DND-41 (cell line): ENCODE measurements around the gene OR2W3.

Experiments
- ATAC-seq: fragments of 200-7000 bp; cut with Tn5 transposase; 3 replicates; pipeline ENCODE4 v1.9.1; 2021; ENCODE audit warnings: low read depth; ENCODE audit not compliant: insufficient read depth
- DNase-seq: peaks from one replicate; pipeline ENCODE4 v3.0.0-alpha.2; 2020
- H2AFZ ChIP-seq: 2 replicates; pipeline ENCODE4 v1.6.0; 2012; ENCODE audit warnings: low read depth, low read length
- H3K27ac ChIP-seq: 2 replicates; pipeline ENCODE4 v1.5.1; 2012; ENCODE audit warnings: low read length, inconsistent platforms
- H3K27me3 ChIP-seq: fragments of 200-600 bp; sonication (generic); 2 replicates; pipeline ENCODE4 v1.6.0; 2012; ENCODE audit warnings: low read length, mild to moderate bottlenecking, inconsistent platforms; ENCODE audit not compliant: insufficient read depth, poor library complexity
- H3K36me3 ChIP-seq: 2 replicates; pipeline ENCODE4 v1.5.1; 2012; ENCODE audit warnings: low read length, inconsistent platforms; ENCODE audit not compliant: insufficient read depth
- H3K4me1 ChIP-seq: 2 replicates; pipeline ENCODE4 v1.5.1; 2012; ENCODE audit warnings: mild to moderate bottlenecking, low read length; ENCODE audit not compliant: insufficient read depth
- H3K4me2 ChIP-seq: 2 replicates; pipeline ENCODE4 v1.6.0; 2012; ENCODE audit warnings: mild to moderate bottlenecking, moderate library complexity, low read length, inconsistent platforms; ENCODE audit not compliant: insufficient read depth
- H3K4me3 ChIP-seq, 2 experiments: fragments of 200-600 bp in 1 of 2; shearing (Covaris generic) in 1 of 2; 2 replicates each; pipeline ENCODE4 v1.5.1; 2012 to 2016; ENCODE audit warnings: inconsistent platforms in 2 of 2, low read length in 2 of 2, mild to moderate bottlenecking in 2 of 2, low read depth in 1 of 2, moderate library complexity in 1 of 2
- H3K79me2 ChIP-seq: 2 replicates; pipeline ENCODE4 v1.6.0; 2012; ENCODE audit warnings: low read length, inconsistent platforms; ENCODE audit not compliant: insufficient read depth
- H3K9ac ChIP-seq: 2 replicates; pipeline ENCODE4 v1.6.0; 2012; ENCODE audit warnings: low read depth, mild to moderate bottlenecking, inconsistent platforms, low read length, moderate library complexity
- H3K9me3 ChIP-seq: 2 replicates; pipeline ENCODE4 v1.5.1; 2012; ENCODE audit warnings: low read length, moderate library complexity, mild to moderate bottlenecking, inconsistent platforms; ENCODE audit not compliant: insufficient read depth, severe bottlenecking
- H4K20me1 ChIP-seq: 2 replicates; pipeline ENCODE4 v1.6.0; 2012; ENCODE audit warnings: low read length; ENCODE audit not compliant: insufficient read depth
- CTCF ChIP-seq: IDR thresholded peaks from 2 replicates; pipeline ENCODE4 v1.5.1; 2012; ENCODE audit warnings: borderline replicate concordance, low read length, moderate library complexity, mild to moderate bottlenecking; ENCODE audit not compliant: poor library complexity, severe bottlenecking; ENCODE audit errors: extremely low read depth
- EZH2 ChIP-seq: IDR thresholded peaks from 3 replicates; pipeline ENCODE4 v1.6.1; 2012; ENCODE audit warnings: borderline replicate concordance, low read depth, mild to moderate bottlenecking, moderate library complexity, low read length, inconsistent platforms; ENCODE audit not compliant: severe bottlenecking

OR2W3 gene

GRCh38 chr1:247914941-247915662 lies 19.7 kb downstream of the OR2W3 start:
- Histone ChIP-seq H3K4me1 (no peaks in the 10 kb centered on the region), H3K27ac (no peak overlapping the region), H3K4me2 (no peak overlapping the region), H3K27me3 (no peaks in the 10 kb centered on the region), H3K36me3 (no peaks in the 10 kb centered on the region), H4K20me1 (no peaks in the 10 kb centered on the region), H3K4me3 (no peak overlapping the region), H3K79me2 (no peaks in the 10 kb centered on the region), H2AFZ (no peak overlapping the region), H3K9ac (no peak overlapping the region), H3K9me3 (no peaks in the 10 kb centered on the region)
- TF ChIP-seq CTCF (no peak), EZH2 (no peak)
- DNase-seq (no peak), ATAC-seq (no peak)

- no peak within 1 kb of the TSS for H3K27ac ChIP-seq
- H3K27me3 ChIP-seq, result no peaks in the 10 kb centered on the region
- no peak within 1 kb of the TSS for H3K9ac ChIP-seq
- no peak within 1 kb of the TSS for H3K4me2 ChIP-seq
- H3K36me3 ChIP-seq, result no peaks in the 10 kb centered on the region
- TF ChIP-seq EZH2 (no peak), CTCF (no peak)
- H4K20me1 ChIP-seq, result no peaks in the 10 kb centered on the region
- no peaks in the 10 kb centered on the region for H3K9me3 ChIP-seq
- H3K4me1 ChIP-seq, result no peaks in the 10 kb centered on the region
- no peak for DNase-seq
- H3K79me2 ChIP-seq, result no peaks in the 10 kb centered on the region
- H3K4me3 ChIP-seq, result no peak within 1 kb of the TSS
- no peak within 1 kb of the TSS for H2AFZ ChIP-seq
- ATAC-seq, result no peak
Measured at GRCh38 chr1:247919952-247920351, 24.6 kb downstream of the OR2W3 start, which contains the start of gene OR2T8. OR2T8 (plus strand) TSS chr1:247920252; CDS start chr1:247921018, 766 bp downstream.

DNA sequence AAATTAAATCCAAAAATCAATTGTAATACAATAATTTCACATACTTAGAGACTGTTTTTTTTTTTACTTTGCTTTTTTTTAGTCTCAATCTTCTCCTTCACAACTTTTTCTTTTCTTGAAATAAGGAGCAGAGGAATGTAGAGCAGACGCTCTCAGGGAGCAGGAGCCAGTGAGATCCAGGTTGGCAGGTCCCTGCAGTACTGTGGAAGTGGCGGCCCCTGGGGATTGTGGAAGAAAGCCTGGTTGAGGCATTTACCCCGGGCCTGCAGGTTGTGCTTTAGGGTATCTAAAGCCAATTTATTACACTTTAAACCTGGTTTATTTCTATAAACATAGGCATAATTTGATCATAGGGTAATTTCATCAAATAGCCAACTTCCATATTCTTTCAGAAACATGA lies 28.6 kb downstream of the OR2W3 start:
- no peak for DNase-seq
- Histone ChIP-seq H3K4me3 (no peak overlapping the region), H3K4me2 (no peak overlapping the region), H3K9me3 (no peaks in the 10 kb centered on the region), H3K36me3 (no peaks in the 10 kb centered on the region), H3K9ac (no peak overlapping the region), H4K20me1 (no peaks in the 10 kb centered on the region), H3K4me1 (no peaks in the 10 kb centered on the region), H3K27ac (no peak overlapping the region), H3K27me3 (no peaks in the 10 kb centered on the region), H3K79me2 (no peaks in the 10 kb centered on the region), H2AFZ (no peak overlapping the region)
- TF ChIP-seq CTCF (no peak), EZH2 (no peak)
- ATAC-seq, result no peak
